ENCODE results near the gene PWWP2A. TPM values are rescaled to one million over a fixed set of nuclear protein-coding genes. Genes with fewer than 3 reads are reported as not detected.
"Not testable (repeated sequence)": the region's sequence is repeated elsewhere in the genome, so short reads cannot be mapped to it uniquely, and the experiment has no call there.

Gene PWWP2A
- polyA plus RNA-seq, 10 donors = 11.7 to 18.4 (median 14.3) TPM

DNA sequence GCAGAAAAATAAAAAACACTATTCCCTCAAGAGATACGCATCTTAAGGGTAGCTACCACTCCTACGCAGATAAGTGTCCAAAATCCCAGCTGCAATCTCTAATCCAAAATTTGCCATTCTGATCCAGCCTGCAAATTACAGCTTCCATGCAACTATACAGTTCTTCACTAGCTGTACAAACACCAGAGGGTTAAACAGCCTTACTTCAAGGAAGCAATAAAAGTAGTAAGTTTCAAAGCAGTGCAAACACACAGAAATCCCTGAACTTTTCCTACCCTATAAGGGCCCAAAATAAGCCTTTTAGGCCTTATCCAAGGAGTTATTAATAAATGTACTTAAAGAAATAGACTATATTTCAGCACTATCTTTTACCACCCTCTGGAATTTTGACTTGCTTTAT lies 39.5 kb downstream of the PWWP2A start:
- DNase-seq = no peak

DNA sequence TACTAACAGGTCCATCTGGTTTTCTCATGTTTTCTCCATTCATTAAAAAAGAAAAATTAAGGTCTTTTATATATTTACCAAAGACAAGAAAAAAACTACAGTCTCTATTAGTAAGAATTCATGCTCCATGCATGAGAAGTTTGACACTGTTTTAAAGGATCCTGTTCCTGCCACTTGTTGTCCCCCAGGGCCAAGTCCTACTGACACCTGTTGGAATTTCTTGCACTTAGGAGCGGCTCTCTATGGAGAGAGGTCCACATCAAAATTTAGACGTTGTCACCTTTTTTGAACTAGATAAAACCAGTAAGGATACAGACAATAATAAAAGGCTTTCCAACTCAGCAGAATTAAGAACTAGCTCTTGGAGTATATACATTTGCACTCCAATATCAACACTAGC lies 42.3 kb downstream of the PWWP2A start:
- DNase-seq = no peak

DNA sequence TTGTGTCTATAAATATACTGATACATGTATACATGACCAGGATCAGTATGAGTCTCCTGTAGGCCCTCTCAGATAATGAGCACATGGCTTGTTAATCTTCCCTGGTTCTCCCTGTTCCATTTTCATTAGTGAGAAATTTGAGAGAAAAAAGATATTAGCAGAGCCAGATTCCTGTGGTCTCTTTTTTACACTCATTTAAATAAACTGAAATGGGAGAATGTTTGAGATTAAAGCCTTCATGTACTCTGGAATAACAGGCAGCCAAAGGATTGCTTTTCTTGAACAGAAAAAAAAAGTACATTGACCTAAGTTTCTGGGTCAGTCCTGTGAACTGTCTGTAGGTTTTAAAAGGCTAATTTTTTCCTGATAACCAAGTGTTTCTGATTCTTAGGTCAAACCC lies 44.2 kb downstream of the PWWP2A start:
- no peak for DNase-seq

DNA sequence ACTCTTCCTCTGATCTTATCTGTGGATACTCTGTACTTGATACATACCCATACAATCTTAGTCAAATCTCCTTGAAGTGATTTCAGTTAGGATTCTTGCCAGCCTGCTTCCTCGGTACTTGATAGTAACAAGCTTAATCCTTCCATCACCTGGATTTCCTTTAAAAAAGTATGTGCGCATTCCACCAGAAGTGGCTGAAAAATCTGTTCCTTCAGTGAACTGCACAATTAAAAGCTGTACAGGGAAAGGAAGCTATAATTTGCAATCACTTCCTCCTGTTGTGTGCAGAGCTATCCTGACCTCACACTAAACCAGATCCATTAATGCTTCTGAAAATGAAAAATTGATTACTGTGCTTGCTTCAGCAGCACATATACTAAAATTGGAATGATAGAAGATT lies 47.3 kb downstream of the PWWP2A start:
- DNase-seq = no peak

DNA sequence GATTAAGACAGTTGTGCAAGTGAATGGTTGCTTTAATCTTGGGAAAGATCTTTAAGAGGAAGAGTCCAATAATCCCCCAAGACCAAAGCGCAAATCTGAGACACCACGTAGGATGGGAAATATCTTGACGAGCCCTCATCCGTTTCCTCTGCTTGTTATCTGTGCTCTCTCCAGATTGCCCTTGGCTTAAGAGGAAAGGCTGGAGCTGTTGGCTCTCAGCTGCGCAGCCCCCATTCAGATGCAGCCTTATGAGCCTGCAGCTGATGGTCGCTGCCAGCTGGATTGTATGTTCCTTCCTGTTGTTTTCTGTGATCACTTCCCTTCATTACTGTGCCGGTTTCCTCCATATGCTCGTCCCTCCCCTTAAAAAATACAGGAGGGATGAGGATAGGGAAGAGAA lies 47.7 kb downstream of the PWWP2A start:
- DNase-seq = peak in 2 of 3 donors; percentile 49 to 82

DNA sequence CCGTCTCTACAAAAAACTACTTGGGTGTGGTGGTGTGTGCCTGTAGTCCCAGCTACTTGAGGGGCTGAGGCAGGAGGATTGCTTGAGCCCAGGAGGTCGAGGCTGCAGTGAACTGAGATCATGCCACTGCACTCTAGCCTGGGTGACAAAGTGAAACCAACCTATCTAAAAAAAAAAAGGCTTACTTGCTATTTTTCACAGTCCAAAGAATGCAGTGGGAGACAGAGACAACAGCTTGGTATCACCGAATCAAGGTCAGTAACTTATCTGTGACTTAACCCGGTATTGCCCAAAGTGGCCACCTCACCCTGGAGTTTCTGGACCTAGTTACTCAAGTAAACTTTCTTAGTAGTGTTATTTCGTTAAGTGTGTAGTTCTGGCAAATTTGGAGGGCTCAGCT lies 50.1 kb downstream of the PWWP2A start:
- not testable (repeated sequence) for DNase-seq

DNA sequence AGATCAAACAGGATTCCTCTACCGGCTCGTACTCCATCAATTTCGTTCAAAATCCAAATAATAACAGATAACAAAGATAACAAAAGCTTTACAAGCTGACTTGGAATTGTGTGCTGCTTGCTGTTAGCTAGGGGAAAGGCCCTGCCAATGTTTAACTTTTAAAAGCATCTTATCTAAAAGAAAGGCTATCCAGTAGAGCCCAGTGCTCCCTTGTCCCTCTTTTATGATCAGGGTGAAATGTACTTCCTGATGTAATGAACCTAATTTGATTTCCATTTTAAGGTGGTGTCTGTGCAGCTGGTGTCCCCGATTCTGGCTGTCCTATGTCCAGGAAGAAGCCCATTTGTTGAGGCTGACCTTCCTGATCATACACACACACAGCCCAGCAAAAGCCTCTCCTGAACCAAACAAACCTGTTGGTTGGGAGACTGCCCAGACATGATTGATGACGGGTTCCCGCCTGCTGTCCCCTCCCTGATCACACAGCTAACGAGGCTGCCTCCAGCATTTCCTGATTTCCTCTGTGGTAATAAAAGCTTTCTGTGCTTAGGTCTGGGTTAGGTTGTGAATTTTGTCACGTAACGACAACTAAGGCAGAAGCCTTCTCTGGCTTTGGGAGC lies 54.1 kb downstream of the PWWP2A start:
- no peak for DNase-seq

DNA sequence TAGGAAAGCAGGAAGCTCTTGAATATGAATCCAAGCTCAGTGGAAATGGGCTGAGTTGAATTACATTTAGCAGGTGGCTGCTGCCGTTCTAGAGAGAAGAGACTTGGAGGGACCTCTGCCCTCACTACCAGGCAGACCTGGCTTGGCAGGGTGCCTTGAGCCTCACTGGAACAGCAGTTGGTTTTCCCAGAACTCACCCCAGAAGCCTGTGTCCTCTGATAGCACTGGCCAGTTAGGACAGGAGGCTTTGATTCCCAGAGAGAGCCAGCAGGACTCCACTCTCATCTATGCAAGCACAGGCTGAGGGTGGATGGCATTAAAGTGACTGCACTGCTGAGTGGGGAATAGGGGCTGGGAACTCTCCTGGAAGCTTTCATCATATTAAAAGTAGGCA lies 54.8 kb downstream of the PWWP2A start:
- DNase-seq = no peak

DNA sequence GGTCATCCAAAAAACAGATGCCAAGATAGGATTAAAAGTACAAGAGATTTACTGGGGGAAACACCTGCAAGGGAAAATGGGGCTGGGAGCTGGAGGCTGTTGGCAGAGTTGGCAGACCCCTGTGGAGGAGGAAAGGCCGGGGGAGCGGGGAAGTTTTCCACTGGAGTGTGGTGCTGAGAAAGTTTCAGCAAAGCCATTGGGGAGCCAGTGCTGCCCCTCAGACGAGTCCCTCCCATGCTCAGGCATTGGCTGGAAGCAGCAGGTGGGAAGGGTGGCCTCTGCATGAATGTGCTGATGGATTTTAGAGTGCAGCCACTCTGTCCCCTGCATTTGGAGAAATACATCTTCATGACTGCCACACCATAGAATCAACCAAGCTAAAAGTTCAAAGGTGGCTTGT lies 57.5 kb downstream of the PWWP2A start:
- no peak for DNase-seq

DNA sequence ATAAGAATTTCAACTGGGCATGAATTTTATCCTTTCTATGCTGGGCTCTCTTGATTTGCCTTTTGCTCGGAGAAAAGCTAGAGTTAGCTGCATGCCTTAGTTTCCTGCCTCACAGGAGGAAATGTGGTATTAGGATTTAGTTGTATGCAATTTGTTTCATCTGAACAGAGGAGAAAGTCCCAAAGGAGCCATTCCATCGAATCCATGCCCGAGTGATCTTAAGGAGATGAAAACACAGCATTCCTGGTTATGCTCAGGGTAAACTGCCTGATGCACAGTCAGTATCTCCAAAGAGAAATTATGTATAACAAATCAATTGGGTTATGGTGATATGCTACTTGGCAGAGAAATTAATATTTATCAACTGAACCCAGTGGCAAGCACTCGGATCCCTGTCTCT lies 59.2 kb downstream of the PWWP2A start:
- no peak for DNase-seq

DNA sequence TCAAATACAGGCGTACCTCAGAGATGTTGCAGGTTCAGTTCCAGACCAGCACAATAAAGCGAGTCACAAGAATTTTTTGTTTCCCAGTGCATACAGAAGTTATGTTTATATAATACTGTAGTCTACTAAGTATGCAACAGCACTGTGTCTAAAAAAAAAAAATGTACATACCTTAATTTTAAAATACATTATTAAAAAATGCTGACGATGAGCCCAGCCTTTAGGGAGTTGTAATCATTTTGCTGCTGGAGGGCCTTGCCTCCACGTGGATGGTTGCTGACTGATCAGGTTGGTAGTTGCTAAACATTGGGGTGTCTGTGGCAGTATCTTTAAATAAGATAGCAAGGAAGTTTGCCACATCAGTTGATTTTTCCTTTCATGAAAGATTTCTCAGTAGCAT lies 62.0 kb downstream of the PWWP2A start:
- no peak for DNase-seq

DNA sequence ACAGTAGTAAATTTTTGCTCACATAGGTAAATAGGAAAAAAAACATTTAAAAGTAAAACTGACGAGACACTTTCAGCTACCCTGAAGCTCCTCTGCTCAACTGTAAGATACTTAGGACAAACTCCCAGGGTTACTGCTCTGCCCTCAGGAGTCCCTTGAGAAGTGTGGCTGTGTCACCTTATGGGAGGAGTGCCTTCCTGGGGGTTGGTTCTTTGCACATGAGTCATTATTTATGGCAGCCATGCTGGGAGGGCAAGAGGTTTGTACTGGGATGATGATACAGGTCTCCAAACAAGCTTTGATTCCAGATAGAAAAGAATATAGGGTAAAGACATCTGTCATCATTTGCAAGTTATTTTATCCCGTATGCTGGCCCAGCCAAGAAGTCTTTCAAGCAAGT lies 64.4 kb downstream of the PWWP2A start:
- DNase-seq = no peak

DNA sequence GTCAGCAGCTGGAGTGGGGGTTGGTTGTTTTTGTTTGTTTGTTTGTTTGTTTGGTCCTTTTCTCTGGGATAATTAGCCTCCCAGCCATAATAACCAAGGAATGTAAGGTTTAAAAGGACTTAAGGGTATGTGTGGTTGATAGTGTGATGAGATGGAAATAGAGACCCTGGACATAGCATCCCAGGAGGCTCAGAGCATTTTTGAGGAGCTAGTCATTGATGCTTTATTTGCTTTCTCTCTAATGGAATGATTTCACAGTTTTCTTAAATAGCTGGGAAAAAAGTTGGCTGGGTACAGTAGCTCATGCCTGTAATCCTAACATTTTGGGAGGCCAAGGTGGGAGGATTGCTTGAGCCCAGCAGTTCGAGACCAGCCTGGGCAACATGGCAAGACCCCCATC lies 65.2 kb downstream of the PWWP2A start:
- DNase-seq = no peak

DNA sequence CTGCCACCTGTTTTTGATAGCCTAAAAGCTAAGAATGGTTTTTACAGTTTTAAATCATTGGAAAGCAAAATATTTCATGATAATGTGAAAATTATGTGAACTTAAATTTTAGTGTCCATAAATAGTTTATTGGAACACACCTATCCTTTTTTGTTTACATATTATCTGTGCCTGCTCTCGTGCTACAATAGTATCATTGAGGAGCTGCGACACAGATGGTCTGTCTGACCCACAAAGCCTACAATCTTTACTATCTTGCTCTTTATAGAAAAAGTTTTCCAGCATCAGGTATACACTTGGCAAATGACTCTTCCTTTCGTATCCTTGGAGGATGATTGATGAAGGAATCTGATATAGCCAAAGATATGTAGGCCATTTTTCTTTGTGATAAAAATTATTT lies 70.2 kb downstream of the PWWP2A start:
- DNase-seq = no peak

DNA sequence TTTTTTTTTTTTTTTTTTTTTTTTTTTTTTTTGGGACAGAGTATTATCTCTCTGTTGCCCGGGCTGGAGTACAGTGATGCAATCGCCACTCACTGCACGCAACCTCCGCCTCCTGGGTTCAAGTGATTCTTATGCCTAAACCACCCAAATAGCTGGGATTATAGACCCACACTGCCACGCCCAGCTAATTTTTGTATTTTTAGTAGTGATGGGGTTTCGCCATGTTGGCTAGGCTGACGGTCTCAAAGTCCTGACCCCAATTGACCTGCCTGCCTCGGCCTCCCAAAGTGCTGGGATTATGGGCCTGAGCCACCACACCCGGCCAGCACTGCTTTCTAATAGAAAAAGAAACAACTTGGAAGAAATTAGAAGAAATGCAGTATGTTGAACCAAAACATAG lies 71.1 kb downstream of the PWWP2A start:
- DNase-seq = no peak

DNA sequence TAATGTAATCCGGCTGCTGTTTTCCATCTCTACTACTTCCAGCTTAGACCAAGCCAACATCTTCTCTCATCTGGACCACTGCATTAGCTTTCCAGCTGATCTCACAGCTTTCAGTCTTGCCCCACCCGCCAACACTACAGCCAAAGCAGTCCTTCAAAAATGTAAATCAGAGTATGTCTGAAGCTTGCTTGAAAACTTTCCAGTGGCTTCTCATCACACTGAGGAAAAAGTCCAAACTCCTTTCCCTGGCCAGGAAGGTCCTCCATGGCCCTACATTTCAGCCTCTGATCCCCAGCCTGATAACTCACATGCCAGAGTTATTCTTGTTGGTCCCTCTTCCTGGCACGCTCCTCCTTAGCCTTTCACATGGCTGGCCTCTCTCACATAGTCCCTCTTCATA lies 71.8 kb downstream of the PWWP2A start:
- DNase-seq = peak; percentile 41 to 81 (median 75)

DNA sequence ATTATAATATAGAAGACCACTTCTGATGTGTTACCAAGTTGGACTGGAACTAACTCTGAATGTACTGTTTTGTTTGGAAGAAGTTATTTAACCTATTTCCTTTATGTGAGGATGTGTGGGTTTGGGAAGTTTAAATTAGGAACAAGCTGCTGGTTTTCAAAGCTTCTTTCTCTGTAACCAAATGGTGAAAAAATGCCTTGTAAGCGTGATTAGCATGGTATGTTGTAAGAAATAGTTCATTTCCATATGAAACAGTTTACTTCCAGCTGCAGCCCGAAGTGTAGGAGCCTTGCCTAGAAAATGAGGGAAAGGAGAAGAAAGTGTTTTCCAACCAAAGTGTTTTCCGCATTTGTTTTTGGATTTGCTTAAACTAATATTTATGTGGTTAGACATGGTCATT lies 74.3 kb downstream of the PWWP2A start:
- DNase-seq = no peak

DNA sequence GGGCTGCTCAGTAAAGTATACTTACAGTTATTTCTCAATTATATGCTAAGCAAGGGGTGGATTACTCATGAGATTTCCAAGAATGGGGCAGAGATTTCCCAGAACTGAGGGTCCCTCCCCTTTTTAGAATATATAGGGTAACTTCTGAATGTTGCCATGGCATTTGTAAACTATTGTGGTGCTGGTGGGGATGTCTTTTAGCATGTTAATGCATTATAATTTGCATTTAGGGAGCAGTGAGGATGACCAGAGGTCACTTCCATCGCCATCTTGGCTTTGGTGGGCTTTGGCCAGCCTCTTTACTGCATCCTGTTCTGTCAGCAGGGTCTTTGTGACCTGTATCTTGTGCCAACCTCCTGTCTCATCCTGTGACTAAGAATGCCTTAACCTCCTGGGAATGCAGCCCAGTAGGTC lies 74.9 kb downstream of the PWWP2A start:
- no peak for DNase-seq

DNA sequence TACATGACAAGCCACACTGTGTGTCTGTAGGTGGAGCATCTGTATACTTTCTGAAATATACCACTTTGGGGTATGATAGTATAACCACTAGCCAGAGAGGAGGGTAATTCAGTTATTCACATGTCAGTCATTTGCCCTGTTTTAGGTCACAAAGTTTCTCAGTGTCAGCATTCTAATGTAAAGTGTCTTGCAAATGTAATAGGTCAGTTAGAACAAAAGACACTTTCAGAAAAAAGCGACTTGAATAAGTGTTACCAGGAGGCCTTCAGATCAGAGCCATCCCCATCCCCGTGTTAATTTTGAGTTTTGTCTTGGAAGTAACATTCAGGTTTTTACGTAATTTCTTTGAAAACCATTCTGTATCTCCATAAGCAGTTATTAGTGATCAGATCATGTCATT lies 76.6 kb downstream of the PWWP2A start:
- DNase-seq = no peak

Other genes starting within 250 kb of the PWWP2A start
- gene ADRA1B, start 203.0 kb downstream of the PWWP2A start, polyA plus RNA-seq (ENCODE audit: insufficient read length in 10 of 10) = under 1 TPM in 9 of 10 donors, not detected in 1; 0.18 to 0.68 (median 0.39) TPM
- gene TTC1, start 110.3 kb downstream of the PWWP2A start, polyA plus RNA-seq (ENCODE audit: insufficient read length in 10 of 10) = 10 to 100 TPM; 44.3 to 52.6 (median 48.1) TPM
- under 1 TPM in 4 of 10 donors, not detected in 6; 0.23 to 0.37 (median 0.27) TPM for gene FABP6, start 110.1 kb upstream of the PWWP2A start, polyA plus RNA-seq (ENCODE audit: insufficient read length in 10 of 10)
- 1 to 10 TPM; 3.9 to 7.4 (median 5.4) TPM for gene CCNJL, start 193.1 kb upstream of the PWWP2A start, polyA plus RNA-seq (ENCODE audit: insufficient read length in 10 of 10)

All from muscle of back (tissue), 11 donors.